HepG2 (cell line): ENCODE results near the gene SEMA3B. TPM values are rescaled to one million over a fixed set of nuclear protein-coding genes. Genes with fewer than 3 reads are reported as not detected.

Source experiments
- E2F1 ChIP-seq: sonication (generic); formaldehyde crosslinking; IDR thresholded peaks from 2 replicates; pipeline ENCODE4 v1.5.0; 2020; ENCODE audit warnings: missing genetic modification reagents
- E2F2 ChIP-seq: sonication (generic); formaldehyde crosslinking; IDR thresholded peaks from 2 replicates; pipeline ENCODE4 v1.4.0; 2020; ENCODE audit warnings: missing genetic modification reagents, borderline replicate concordance
- IKZF5 ChIP-seq: IDR thresholded peaks from 2 replicates; pipeline ENCODE4 v1.6.1; 2018; ENCODE audit warnings: missing genetic modification reagents, mild to moderate bottlenecking, missing compliant biosample characterization
- KLF9 ChIP-seq: IDR thresholded peaks from 2 replicates; pipeline ENCODE4 v1.6.1; 2016; ENCODE audit warnings: low read depth
- MBD4 ChIP-seq: IDR thresholded peaks from 2 replicates; pipeline ENCODE4 v1.6.1; 2012; ENCODE audit warnings: low read length, inconsistent platforms, borderline replicate concordance
- POGK ChIP-seq: sonication (generic); formaldehyde crosslinking; conservative IDR thresholded peaks from 2 replicates; pipeline ENCODE4 v1.8.0; 2022; ENCODE audit warnings: mild to moderate bottlenecking, moderate library complexity, missing genetic modification reagents
- RXRA ChIP-seq: sonication (generic); formaldehyde crosslinking; IDR thresholded peaks from 2 replicates; pipeline ENCODE4 v1.5.1; 2020; ENCODE audit warnings: missing genetic modification reagents
- ZNF101 ChIP-seq: sonication (generic); formaldehyde crosslinking; IDR thresholded peaks from 2 replicates; pipeline ENCODE4 v1.4.0; 2020; ENCODE audit warnings: mild to moderate bottlenecking, low read depth, missing genetic modification reagents, borderline replicate concordance
- ZNF230 ChIP-seq: sonication (generic); formaldehyde crosslinking; IDR thresholded peaks from 2 replicates; pipeline ENCODE4 v1.4.0; 2020; ENCODE audit warnings: mild to moderate bottlenecking, missing genetic modification reagents
- ZNF275 ChIP-seq: sonication (generic); formaldehyde crosslinking; IDR thresholded peaks from 2 replicates; pipeline ENCODE4 v1.8.0; 2022; ENCODE audit warnings: missing genetic modification reagents, mild to moderate bottlenecking, inconsistent platforms, borderline replicate concordance
- ZNF552 ChIP-seq: sonication (generic); formaldehyde crosslinking; IDR thresholded peaks from 2 replicates; pipeline ENCODE4 v1.9.0; 2022; ENCODE audit warnings: missing genetic modification reagents, mild to moderate bottlenecking, borderline replicate concordance
- ZNF646 ChIP-seq: sonication (generic); formaldehyde crosslinking; IDR thresholded peaks from 2 replicates; pipeline ENCODE4 v1.9.0; 2021; ENCODE audit warnings: mild to moderate bottlenecking, missing genetic modification reagents
- ZNF784 ChIP-seq: sonication (generic); formaldehyde crosslinking; IDR thresholded peaks from 2 replicates; pipeline ENCODE4 v1.5.1; 2020; ENCODE audit warnings: missing genetic modification reagents, mild to moderate bottlenecking, borderline replicate concordance
- polyA plus RNA-seq, 8 experiments: library from polyadenylated mRNA; depleted of rRNA in 3 of 8; stranded (reverse) in 7 of 8; unstranded in 1 of 8; fragments of >200 nt; fragmentation: Illumina TruSeq in 4 of 8; extraction: Trizol in 4 of 8; gene quantifications; 2 replicates each; pipeline versions ENCODE4 v1.2.1 to v1.2.3, GENCODE V29; 2011 to 2016; ENCODE audit warnings: low read depth in 4 of 8, missing spikeins in 1 of 8, mixed read lengths in 1 of 8; ENCODE audit not compliant: insufficient read depth in 1 of 8
- total RNA-seq, 5 experiments: library from RNA; depleted of rRNA; stranded (reverse); fragments of >200 nt; fragmentation: Illumina TruSeq; extraction: Trizol; gene quantifications; 2 replicates each; pipeline ENCODE4 v1.2.3, GENCODE V29; 2016; ENCODE audit warnings: low read depth in 1 of 5

SEMA3B gene
- total and polyA plus RNA-seq, 2 of the 13 experiments (the other 11 are each of a cell fraction or from before 2014, with no cell fraction given) = 93.2 to 158 TPM

- peak; percentile 65; the same call in 1 of the 2 replicates for TF ChIP-seq ZNF275
- no peak for TF ChIP-seq ZNF101 (CRISPR knock-in tag)
- TF ChIP-seq KLF9 (CRISPR knock-in tag) = no peak
- TF ChIP-seq ZNF646 (CRISPR knock-in tag) = no peak
- TF ChIP-seq E2F2 (CRISPR knock-in tag) = no peak; the same call in 1 of the 2 replicates
- peak; percentile 60 for TF ChIP-seq IKZF5
- peak; percentile 71 for TF ChIP-seq RXRA (CRISPR knock-in tag)
- no peak for TF ChIP-seq ZNF784
- no peak for TF ChIP-seq MBD4
- peak; percentile 80 for TF ChIP-seq POGK (CRISPR knock-in tag)
- no peak for TF ChIP-seq ZNF230 (CRISPR knock-in tag)
- no peak for TF ChIP-seq E2F1
- TF ChIP-seq ZNF552 (CRISPR knock-in tag) = peak; percentile 76; the same call in 1 of the 2 replicates
These were observed 30.1 kb downstream of the SEMA3B start, which contains the start of the genes HYAL3 and NAA80 (continued) for GRCh38 chr3:50298836-50299637.
